Adipocyte (in vitro differentiated cells): ENCODE measurements around the gene RELB.

Experiments
- DNase-seq: peaks from one replicate; pipeline ENCODE4 v3.0.0-alpha.2; 2015; ENCODE audit warnings: low read depth
- H3K27me3 ChIP-seq: replicated peaks from 2 replicates; pipeline ENCODE4 v1.7.0; 2013; ENCODE audit warnings: mild to moderate bottlenecking, low read length, moderate library complexity; ENCODE audit not compliant: control insufficient read depth, insufficient read depth
- H3K36me3 ChIP-seq: 2 replicates; pipeline ENCODE4 v1.7.0; 2013; ENCODE audit warnings: low read length, mild to moderate bottlenecking, moderate library complexity; ENCODE audit not compliant: control insufficient read depth, insufficient read depth, severe bottlenecking
- H3K4me1 ChIP-seq: 2 replicates; pipeline ENCODE4 v1.7.0; 2013; ENCODE audit warnings: mild to moderate bottlenecking, low read length, moderate library complexity; ENCODE audit not compliant: control insufficient read depth, insufficient read depth
- H3K4me3 ChIP-seq: 2 replicates; pipeline ENCODE4 v1.7.0; 2013; ENCODE audit warnings: mild to moderate bottlenecking, low read length, moderate library complexity
- H3K9ac ChIP-seq: 2 replicates; pipeline ENCODE4 v1.7.0; 2013; ENCODE audit warnings: mild to moderate bottlenecking, low read length, moderate library complexity
- H3K9me3 ChIP-seq: 2 replicates; pipeline ENCODE4 v1.7.0; 2013; ENCODE audit warnings: mild to moderate bottlenecking, low read length, moderate library complexity; ENCODE audit not compliant: control insufficient read depth

The RELB gene

DNA sequence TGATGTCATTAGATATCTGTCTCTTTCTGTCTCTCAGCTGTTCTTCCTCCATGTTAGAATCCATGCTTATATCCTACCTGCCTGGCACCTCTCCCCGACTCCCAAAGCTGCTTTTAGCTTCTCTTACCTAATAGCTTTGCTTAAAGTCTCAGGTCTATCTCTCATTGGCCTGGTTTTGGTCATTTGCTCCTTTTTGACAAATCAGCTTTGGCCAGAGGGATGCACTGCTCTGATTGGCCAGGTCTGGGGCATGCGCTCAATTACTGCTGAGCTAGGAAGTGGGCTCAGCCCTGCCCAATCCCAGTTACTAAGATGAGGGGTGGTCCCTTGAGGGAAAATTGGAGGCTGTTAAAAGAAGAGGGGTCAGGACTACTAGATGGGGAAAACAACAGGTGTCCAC is 26.1 kb downstream of the RELB start:
- Histone ChIP-seq H3K9me3 (no peaks in the 10 kb centered on the region), H3K4me3 (no peak overlapping the region), H3K9ac (no peak overlapping the region), H3K36me3 (peaks cover 20% of the 10 kb centered on the region), H3K27me3 (no peaks in the 10 kb centered on the region), H3K4me1 (no peaks in the 10 kb centered on the region)
- no peak for DNase-seq

- Histone ChIP-seq H3K36me3 (peaks cover 47% of the 10 kb centered on the region), H3K4me3 (no peak overlapping the region), H3K27me3 (no peaks in the 10 kb centered on the region), H3K4me1 (no peaks in the 10 kb centered on the region), H3K9ac (no peak overlapping the region), H3K9me3 (no peaks in the 10 kb centered on the region)
- no peak for DNase-seq
Observed at GRCh38 chr19:45030825-45031224, 29.6 kb downstream of the RELB start.

DNA sequence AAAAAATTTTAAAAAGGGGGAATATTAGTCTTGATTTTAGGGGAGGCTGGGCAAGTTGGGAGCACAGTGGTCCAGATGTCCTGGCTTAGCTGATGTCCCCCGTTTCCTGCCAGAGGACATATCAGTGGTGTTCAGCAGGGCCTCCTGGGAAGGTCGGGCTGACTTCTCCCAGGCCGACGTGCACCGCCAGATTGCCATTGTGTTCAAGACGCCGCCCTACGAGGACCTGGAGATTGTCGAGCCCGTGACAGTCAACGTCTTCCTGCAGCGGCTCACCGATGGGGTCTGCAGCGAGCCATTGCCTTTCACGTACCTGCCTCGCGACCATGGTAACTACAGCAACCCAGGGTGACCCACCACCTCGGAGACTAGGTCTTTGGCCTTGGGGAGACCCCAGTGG is 31.2 kb downstream of the RELB start:
- no peaks in the 10 kb centered on the region for H3K4me1 ChIP-seq
- no peaks in the 10 kb centered on the region for H3K9me3 ChIP-seq
- no peaks in the 10 kb centered on the region for H3K27me3 ChIP-seq
- no peak for DNase-seq
- H3K4me3 ChIP-seq, result no peak overlapping the region
- no peak overlapping the region for H3K9ac ChIP-seq
- H3K36me3 ChIP-seq, result peaks cover 46% of the 10 kb centered on the region

- Histone ChIP-seq H3K4me1 (peaks cover 14% of the 10 kb centered on the region), H3K36me3 (peaks cover 44% of the 10 kb centered on the region), H3K27me3 (no peaks in the 10 kb centered on the region), H3K4me3 (no peak overlapping the region), H3K9me3 (no peaks in the 10 kb centered on the region), H3K9ac (no peak overlapping the region)
- no peak for DNase-seq
Observed at GRCh38 chr19:45035755-45036154, 34.5 kb downstream of the RELB start.

- H3K9me3 ChIP-seq, result no peaks in the 10 kb centered on the region
- H3K9ac ChIP-seq, result no peak overlapping the region
- no peaks in the 10 kb centered on the region for H3K27me3 ChIP-seq
- H3K4me3 ChIP-seq, result no peak overlapping the region
- peaks cover 50% of the 10 kb centered on the region for H3K36me3 ChIP-seq
- peaks cover 20% of the 10 kb centered on the region for H3K4me1 ChIP-seq
- DNase-seq, result no peak
Observed at GRCh38 chr19:45037393-45038169, 36.3 kb downstream of the RELB start.

GRCh38 chr19:45038931-45039893 is 37.9 kb downstream of the RELB start, which contains the start of gene CLASRP:
Gene CLASRP (plus strand): TSS chr19:45039045. CDS start chr19:45040213, 1,168 bp downstream.
- peak; percentile 97 for DNase-seq
- Histone ChIP-seq H3K9ac (peak within 1 kb of the TSS; percentile 99), H3K9me3 (no peaks in the 10 kb centered on the region), H3K4me3 (peak within 1 kb of the TSS; percentile 95), H3K4me1 (peaks cover 20% of the 10 kb centered on the region), H3K27me3 (no peaks in the 10 kb centered on the region), H3K36me3 (peaks cover 54% of the 10 kb centered on the region)

DNA sequence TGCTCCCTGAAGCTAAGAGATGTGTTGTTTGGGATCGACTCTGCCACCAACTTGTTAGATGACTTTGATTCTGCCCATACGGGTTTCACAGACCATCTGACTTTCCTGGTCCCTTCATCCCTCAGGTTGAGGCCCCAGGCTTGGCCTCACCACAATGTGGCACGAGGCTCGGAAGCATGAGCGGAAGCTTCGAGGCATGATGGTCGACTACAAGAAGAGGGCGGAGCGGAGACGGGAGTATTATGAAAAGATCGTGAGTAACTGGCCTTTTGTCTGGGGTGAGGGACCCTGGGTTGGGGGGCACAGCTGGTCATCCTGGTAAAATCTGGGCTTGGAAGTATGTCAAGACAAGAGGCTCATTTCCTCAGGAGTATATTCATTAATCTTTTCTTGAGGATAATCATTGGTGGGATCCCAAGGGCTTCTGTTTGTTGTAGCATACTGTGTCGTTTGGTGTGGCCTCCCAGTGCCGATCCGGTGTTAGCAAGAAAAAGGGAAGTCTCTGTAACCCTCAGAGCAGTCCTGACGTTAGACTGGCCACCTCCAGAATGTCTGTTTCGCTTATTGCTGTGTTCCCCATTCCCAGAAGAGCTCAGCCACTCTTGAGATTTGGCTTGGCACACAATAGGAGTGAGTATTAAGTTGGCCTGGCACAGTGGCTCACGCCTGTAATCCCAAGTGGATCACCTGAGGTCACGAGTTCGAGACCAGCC is 39.0 kb downstream of the RELB start:
- H3K27me3 ChIP-seq, result no peaks in the 10 kb centered on the region
- peaks cover 20% of the 10 kb centered on the region for H3K4me1 ChIP-seq
- no peak for DNase-seq
- peak overlapping the region; percentile 99 for H3K9ac ChIP-seq
- H3K9me3 ChIP-seq, result no peaks in the 10 kb centered on the region
- peak overlapping the region; percentile 95 for H3K4me3 ChIP-seq
- peaks cover 55% of the 10 kb centered on the region for H3K36me3 ChIP-seq

DNA sequence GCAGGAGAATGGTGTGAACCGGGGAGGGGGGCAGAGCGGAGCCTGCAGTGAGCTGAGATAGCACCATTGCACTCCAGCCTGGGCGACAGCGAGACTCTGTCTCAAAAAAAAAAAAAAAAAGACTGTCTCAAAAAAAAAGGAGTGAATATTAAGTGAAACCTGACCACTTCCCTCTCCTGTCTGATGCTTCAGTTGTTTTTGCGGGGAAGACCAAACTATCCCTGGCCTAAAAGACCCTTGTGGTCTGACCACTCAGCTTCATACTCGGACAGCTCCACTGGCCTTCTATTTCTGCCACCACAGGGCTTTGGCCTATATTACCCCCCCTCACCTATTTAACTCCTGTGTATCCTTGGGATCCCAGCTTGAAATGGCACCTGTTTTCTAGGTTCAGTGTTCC is 39.9 kb downstream of the RELB start:
- H3K36me3 ChIP-seq, result peaks cover 55% of the 10 kb centered on the region

DNA sequence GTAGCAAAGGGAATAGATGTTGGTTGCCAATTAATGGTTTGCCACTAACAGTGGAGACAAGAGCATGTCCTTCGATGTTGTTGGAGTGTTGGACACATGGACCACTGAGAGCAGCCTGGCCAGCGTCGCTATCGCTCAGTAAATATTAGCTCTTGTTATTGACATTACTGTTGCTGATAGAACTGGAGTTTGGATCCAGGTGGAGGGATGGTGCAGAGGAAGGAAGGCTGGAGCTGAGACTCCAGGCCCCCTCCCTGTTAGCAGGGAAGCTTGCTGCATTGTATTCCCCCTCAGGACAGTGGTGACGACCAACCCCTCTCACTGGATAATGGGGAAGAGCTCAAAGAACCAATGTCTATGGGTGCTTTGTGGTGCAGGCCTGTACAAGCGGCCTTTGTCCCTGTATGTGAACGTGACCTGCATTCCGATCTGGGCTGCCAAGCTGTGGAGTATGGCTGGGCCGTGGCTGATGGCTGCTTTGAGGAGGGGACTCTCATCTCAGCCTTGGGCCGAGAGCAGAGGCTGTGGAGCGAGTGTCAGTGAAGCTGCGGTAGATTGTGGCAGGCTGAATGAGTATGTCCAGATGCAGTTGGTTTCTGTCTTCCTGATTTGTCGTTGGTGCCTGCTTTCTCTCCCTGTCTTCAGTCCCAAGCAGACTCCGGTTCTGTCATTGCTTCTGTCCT is 44.5 kb downstream of the RELB start:
- Histone ChIP-seq H3K4me3 (no peak overlapping the region), H3K36me3 (peaks cover 56% of the 10 kb centered on the region), H3K27me3 (no peaks in the 10 kb centered on the region), H3K9ac (no peak overlapping the region), H3K9me3 (no peaks in the 10 kb centered on the region), H3K4me1 (peaks cover 15% of the 10 kb centered on the region)
- DNase-seq, result no peak

More for the DNA sequence above, 39.9 kb downstream of the RELB start:
- Histone ChIP-seq H3K9me3 (no peaks in the 10 kb centered on the region), H3K27me3 (no peaks in the 10 kb centered on the region), H3K9ac (peak overlapping the region; percentile 34), H3K4me1 (peaks cover 22% of the 10 kb centered on the region), H3K4me3 (no peak overlapping the region)
- no peak for DNase-seq

GRCh38 chr19:45046355-45046754 is 45.1 kb downstream of the RELB start:
- H3K36me3 ChIP-seq, result peaks cover 53% of the 10 kb centered on the region
- no peaks in the 10 kb centered on the region for H3K27me3 ChIP-seq
- no peak overlapping the region for H3K9ac ChIP-seq
- H3K4me3 ChIP-seq, result no peak overlapping the region
- no peaks in the 10 kb centered on the region for H3K9me3 ChIP-seq
- DNase-seq, result no peak
- peaks cover 15% of the 10 kb centered on the region for H3K4me1 ChIP-seq
